ENCODE results near the gene ZNF710. TPM values are rescaled to one million over a fixed set of nuclear protein-coding genes. Genes with fewer than 3 reads are reported as not detected.
"Not testable (repeated sequence)": the region's sequence is repeated elsewhere in the genome, so short reads cannot be mapped to it uniquely, and the experiment has no call there.

ZNF710 gene
- total RNA-seq, 2 experiments from 2014 or later, result 19.4 to 20.7 TPM

DNA sequence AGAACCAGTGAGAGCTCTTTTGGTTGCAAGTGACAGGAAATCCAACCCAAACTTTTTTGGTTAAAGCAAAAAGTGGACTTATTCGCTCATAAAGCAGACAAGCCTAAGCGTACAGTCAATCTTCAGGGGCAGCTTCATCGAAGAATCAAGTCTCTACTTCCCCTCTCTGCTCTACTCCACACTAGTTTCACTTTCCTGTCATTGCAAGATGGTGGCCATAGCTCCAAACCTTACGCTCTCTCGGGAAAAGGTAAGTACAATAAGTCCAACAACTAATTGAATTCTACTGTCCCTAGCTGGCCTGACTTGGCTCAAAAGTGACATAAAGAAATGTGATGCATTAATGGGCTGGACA lies 24.9 kb upstream of the ZNF710 start:
- H3K27me3 Mint-ChIP-seq, result peaks cover 2% of the 10 kb centered on the region
- no peaks in the 10 kb centered on the region for H3K36me3 Mint-ChIP-seq (ENCODE audit: low read depth)
- no peak overlapping the region for H3K4me3 Mint-ChIP-seq
- ChIA-PET POLR2A (no interaction called here), CTCF (interaction anchor here (1.7 kb wide), 1 partner anchor 14 kb away, joined by 5 read pairs; no protein-coding TSS in a partner anchor)
- H3K9me3 Mint-ChIP-seq, result no peaks in the 10 kb centered on the region
- no peak for DNase-seq
- no peaks in the 10 kb centered on the region for H3K4me1 Mint-ChIP-seq
- H3K27ac Mint-ChIP-seq, result no peak overlapping the region

DNA sequence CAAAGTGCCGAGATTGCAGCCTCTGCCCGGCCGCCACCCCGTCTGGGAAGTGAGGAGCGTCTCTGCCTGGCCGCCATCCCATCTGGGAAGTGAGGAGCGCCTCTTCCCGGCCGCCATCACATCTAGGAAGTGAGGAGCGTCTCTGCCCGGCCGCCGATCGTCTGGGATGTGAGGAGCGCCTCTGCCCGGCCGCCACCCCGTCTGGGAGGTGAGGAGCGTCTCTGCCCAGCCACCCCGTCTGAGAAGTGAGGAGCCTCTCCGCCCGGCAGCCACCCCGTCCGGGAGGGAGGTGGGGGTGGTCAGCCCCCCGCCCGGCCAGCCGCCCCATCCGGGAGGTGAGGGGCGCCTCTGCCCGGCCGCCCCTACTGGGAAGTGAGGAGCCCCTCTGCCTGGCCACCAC lies 23.3 kb upstream of the ZNF710 start:
- H3K9me3 Mint-ChIP-seq; H3K36me3 Mint-ChIP-seq (ENCODE audit: low read depth); H3K27me3 Mint-ChIP-seq; H3K27ac Mint-ChIP-seq; CTCF ChIA-PET; POLR2A ChIA-PET; H3K4me1 Mint-ChIP-seq; H3K4me3 Mint-ChIP-seq; DNase-seq: not testable (repeated sequence)

DNA sequence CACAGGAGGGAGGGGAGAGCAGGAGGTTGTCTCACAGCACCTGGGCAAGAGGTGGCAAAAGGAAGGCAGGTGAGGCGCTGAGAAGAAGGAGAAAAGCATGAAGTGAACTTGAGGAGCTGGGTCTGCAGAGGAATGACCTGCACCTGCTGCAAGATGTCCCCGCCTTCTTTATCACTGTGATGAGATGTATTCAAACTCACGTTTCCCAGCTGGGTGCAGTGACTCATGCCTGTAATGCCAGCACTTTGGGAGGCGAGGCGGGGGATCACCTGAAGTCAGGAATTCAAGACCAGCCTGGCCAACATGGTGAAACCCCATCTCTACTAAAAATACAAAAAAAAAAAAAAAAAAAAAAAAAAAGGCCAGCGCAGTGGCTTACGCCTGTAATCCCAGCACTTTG lies 22.2 kb upstream of the ZNF710 start:
- H3K27ac Mint-ChIP-seq, result no peak overlapping the region
- DNase-seq, result no peak
- no peaks in the 10 kb centered on the region for H3K36me3 Mint-ChIP-seq (ENCODE audit: low read depth)
- CTCF ChIA-PET, result interaction anchor here (0.7 kb wide), 1 partner anchor 250 kb away, joined by 3 read pairs; no protein-coding TSS in a partner anchor
- H3K4me1 Mint-ChIP-seq, result no peaks in the 10 kb centered on the region
- H3K4me3 Mint-ChIP-seq, result no peak overlapping the region
- POLR2A ChIA-PET, result no interaction called here
- no peaks in the 10 kb centered on the region for H3K9me3 Mint-ChIP-seq
- peaks cover 11% of the 10 kb centered on the region for H3K27me3 Mint-ChIP-seq

- POLR2A ChIA-PET, result no interaction called here
- Mint-ChIP-seq H3K4me3 (no peak overlapping the region), H3K9me3 (peaks cover 7% of the 10 kb centered on the region), H3K4me1 (no peaks in the 10 kb centered on the region), H3K27ac (no peak overlapping the region), H3K27me3 (peaks cover 18% of the 10 kb centered on the region), H3K36me3 (ENCODE audit: low read depth) (no peaks in the 10 kb centered on the region)
- DNase-seq, result no peak
- CTCF ChIA-PET, result interaction anchor here (0.6 to 1.0 kb wide), 2 partner anchors 9 to 51 kb away, joined by 4 read pairs; no protein-coding TSS in a partner anchor
Observed at GRCh38 chr15:89980896-89981295, 20.2 kb upstream of the ZNF710 start.

GRCh38 chr15:89982315-89983055 lies 18.6 kb upstream of the ZNF710 start:
- CTCF ChIA-PET, result interaction anchor here (1.2 kb wide), 1 partner anchor 242 kb away, joined by 3 read pairs; no protein-coding TSS in a partner anchor
- Mint-ChIP-seq H3K9me3 (peaks cover 7% of the 10 kb centered on the region), H3K27me3 (peaks cover 18% of the 10 kb centered on the region), H3K27ac (no peak overlapping the region), H3K4me3 (no peak overlapping the region), H3K4me1 (no peaks in the 10 kb centered on the region), H3K36me3 (ENCODE audit: low read depth) (no peaks in the 10 kb centered on the region)
- POLR2A ChIA-PET, result no interaction called here
- DNase-seq, result no peak

DNA sequence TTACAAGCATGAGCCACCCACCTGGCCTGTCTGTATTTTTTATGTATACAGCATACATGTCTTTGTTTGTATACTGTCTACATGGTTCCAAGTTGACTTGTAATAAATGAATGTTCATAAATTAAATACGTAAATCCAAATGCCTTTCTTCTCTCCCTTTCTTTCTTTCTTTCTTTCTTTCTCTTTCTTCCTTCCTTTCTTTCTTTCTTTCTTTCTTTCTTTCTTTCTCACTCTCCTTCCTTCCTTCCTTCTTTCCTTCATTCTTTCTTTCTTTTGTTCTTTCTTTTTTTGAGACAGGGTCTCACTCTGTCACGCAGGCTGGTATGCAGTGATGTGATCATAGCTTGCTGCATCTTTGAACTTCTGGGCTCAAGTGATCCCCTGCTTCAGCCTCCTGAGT lies 17.1 kb upstream of the ZNF710 start:
- Mint-ChIP-seq H3K4me1 (no peaks in the 10 kb centered on the region), H3K27me3 (peaks cover 18% of the 10 kb centered on the region), H3K9me3 (peaks cover 7% of the 10 kb centered on the region), H3K36me3 (ENCODE audit: low read depth) (no peaks in the 10 kb centered on the region), H3K4me3 (no peak overlapping the region), H3K27ac (no peak overlapping the region)
- POLR2A ChIA-PET, result no interaction called here
- DNase-seq, result no peak
- CTCF ChIA-PET, result interaction anchor here (1.2 to 1.6 kb wide), 3 partner anchors 11 to 244 kb away, joined by 3 to 4 read pairs (median 3); no protein-coding TSS in a partner anchor

- no peak overlapping the region for H3K27ac Mint-ChIP-seq
- peaks cover 18% of the 10 kb centered on the region for H3K27me3 Mint-ChIP-seq
- ChIA-PET CTCF (interaction anchor here (1.3 to 1.6 kb wide), 2 partner anchors 10 to 224 kb away, joined by 3 to 4 read pairs; no protein-coding TSS in a partner anchor), POLR2A (interaction anchor here (1.0 kb wide), 1 partner anchor 29 kb away, joined by 7 read pairs; no protein-coding TSS in a partner anchor)
- H3K36me3 Mint-ChIP-seq (ENCODE audit: low read depth), result no peaks in the 10 kb centered on the region
- no peak overlapping the region for H3K4me3 Mint-ChIP-seq
- no peak for DNase-seq
- no peaks in the 10 kb centered on the region for H3K4me1 Mint-ChIP-seq
- peaks cover 7% of the 10 kb centered on the region for H3K9me3 Mint-ChIP-seq
Observed at GRCh38 chr15:89984421-89985010, 16.6 kb upstream of the ZNF710 start.

DNA sequence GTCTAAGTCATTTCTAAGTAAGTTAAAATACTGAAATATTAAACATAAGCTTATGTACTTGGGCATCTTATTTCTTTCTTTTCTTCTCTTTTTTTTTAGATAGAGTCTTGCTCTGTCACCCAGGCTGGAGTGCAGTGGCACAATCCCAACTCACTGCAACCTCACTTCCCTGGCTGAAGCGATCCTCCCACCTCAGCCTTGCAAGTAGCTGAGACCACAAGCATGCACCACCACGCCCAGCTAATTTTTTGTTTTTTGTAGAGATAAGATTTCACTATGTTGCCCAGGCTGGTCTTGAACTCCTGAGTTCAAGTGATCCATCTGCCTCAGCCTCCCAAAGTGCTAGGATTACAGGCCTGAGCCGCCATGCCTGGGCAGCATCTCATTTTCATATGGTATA lies 16.0 kb upstream of the ZNF710 start:
- Mint-ChIP-seq H3K9me3 (peaks cover 7% of the 10 kb centered on the region), H3K4me3 (no peak overlapping the region), H3K27me3 (peaks cover 18% of the 10 kb centered on the region), H3K4me1 (no peaks in the 10 kb centered on the region), H3K27ac (no peak overlapping the region), H3K36me3 (ENCODE audit: low read depth) (no peaks in the 10 kb centered on the region)
- CTCF ChIA-PET, result interaction anchor here (1.3 to 1.6 kb wide), 2 partner anchors 10 to 224 kb away, joined by 3 to 4 read pairs; no protein-coding TSS in a partner anchor
- no peak for DNase-seq
- POLR2A ChIA-PET, result interaction anchor here (1.0 kb wide), 2 partner anchors 17 to 28 kb away, joined by 3 to 7 read pairs; no protein-coding TSS in a partner anchor

DNA sequence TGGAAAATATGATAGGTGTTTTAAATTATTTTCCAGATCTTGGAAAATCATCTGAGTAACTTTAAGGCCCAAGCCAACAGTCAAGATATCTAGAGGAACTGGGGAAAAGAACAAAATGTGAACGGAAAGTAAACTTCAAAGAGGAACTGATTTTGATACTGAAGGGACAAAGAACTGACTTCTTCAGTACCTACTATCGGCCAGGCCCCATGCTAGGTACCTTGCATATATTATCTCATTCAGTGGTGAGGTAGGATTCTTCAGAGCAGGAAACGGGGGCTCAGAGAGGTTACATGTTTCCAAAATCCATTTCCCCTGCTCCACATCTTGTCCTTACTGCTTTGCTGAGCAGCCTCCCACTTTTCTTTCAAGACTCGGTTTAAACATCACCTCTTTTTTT lies 9.8 kb upstream of the ZNF710 start:
- ChIA-PET CTCF (no interaction called here), POLR2A (interaction anchor here (0.8 kb wide), 1 partner anchor 11 kb away, joined by 3 read pairs; no protein-coding TSS in a partner anchor)
- Mint-ChIP-seq H3K4me3 (no peak overlapping the region), H3K9me3 (no peaks in the 10 kb centered on the region), H3K4me1 (no peaks in the 10 kb centered on the region), H3K27ac (no peak overlapping the region), H3K27me3 (no peaks in the 10 kb centered on the region), H3K36me3 (ENCODE audit: low read depth) (no peaks in the 10 kb centered on the region)
- DNase-seq, result no peak

DNA sequence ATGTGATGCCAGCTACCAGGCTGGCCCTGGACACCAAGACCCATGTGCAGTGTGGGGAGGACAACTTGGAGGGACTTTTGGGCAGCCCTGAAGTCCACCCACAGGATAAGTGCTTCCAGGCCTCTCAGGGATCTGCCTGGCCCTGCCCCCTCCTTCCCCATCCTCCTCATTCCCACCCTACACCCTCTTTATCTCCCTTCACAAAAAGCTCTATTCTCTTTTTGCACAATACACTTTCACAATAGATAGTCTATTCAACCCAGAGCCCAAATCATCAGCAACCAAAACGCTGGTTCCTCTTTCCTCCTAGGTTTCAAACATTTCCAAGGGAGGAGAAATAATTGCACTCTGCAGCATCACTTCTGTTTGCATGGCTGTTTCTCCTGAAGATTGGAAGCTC lies 7.8 kb upstream of the ZNF710 start:
- Mint-ChIP-seq H3K27ac (no peak overlapping the region), H3K9me3 (no peaks in the 10 kb centered on the region), H3K36me3 (ENCODE audit: low read depth) (no peaks in the 10 kb centered on the region), H3K4me1 (peaks cover 1% of the 10 kb centered on the region), H3K27me3 (peaks cover 3% of the 10 kb centered on the region), H3K4me3 (no peak overlapping the region)
- POLR2A ChIA-PET, result no interaction called here
- no peak for DNase-seq
- CTCF ChIA-PET, result no interaction called here

- Mint-ChIP-seq H3K36me3 (ENCODE audit: low read depth) (peaks cover 4% of the 10 kb centered on the region), H3K4me1 (peaks cover 22% of the 10 kb centered on the region), H3K27me3 (peaks cover 3% of the 10 kb centered on the region), H3K4me3 (no peak overlapping the region), H3K9me3 (no peaks in the 10 kb centered on the region), H3K27ac (no peak overlapping the region)
- DNase-seq, result no peak
- ChIA-PET POLR2A (interaction anchor here (0.6 to 1.3 kb wide), 3 partner anchors 17 to 106 kb away, joined by 3 to 4 read pairs (median 3); no protein-coding TSS in a partner anchor), CTCF (interaction anchor here (0.7 to 2.1 kb wide), 2 partner anchors 57 to 99 kb away, joined by 3 to 8 read pairs; no protein-coding TSS in a partner anchor)
Observed at GRCh38 chr15:89997079-89997478, 4.0 kb upstream of the ZNF710 start.

DNA sequence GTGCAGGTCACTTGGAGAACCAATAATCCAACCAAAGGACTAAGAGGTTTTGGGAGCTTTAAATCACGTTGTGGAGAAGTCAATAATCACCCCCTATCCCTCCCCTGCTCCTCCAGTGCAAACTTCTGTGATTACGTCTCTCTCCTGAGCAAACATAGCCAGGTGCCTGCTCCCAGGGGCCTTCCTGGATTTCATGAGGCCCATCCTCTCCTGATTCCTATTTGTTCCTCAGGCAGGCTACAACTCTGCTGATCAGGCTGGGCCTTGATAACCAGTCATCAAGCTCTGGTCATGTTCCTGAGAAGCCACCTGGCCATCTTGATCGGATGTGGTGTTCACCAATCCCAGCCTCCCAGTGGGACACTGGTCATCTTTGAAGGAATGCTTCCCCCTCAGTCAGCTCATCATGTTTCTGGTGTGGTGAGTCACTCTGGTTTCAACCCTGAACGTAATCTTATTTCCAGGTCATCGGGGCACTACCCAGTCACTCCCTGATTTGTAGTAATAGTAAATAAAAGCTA lies 2.9 kb upstream of the ZNF710 start:
- Mint-ChIP-seq H3K4me1 (peaks cover 30% of the 10 kb centered on the region), H3K4me3 (no peak overlapping the region), H3K36me3 (ENCODE audit: low read depth) (peaks cover 4% of the 10 kb centered on the region), H3K27ac (no peak overlapping the region), H3K27me3 (peaks cover 3% of the 10 kb centered on the region), H3K9me3 (no peaks in the 10 kb centered on the region)
- DNase-seq, result no peak
- CTCF ChIA-PET, result interaction anchor here (0.7 to 2.4 kb wide), 2 partner anchors 58 to 73 kb away, joined by 3 to 9 read pairs; no protein-coding TSS in a partner anchor
- POLR2A ChIA-PET, result interaction anchor here (1.2 to 2.0 kb wide), 3 partner anchors 16 to 35 kb away, joined by 3 to 4 read pairs (median 3); no protein-coding TSS in a partner anchor

Measured in activated CD4-positive, alpha-beta memory T cell treated with anti-CD3 and anti-CD28 coated beads, Interleukin-2, amount 10 ng/mL, durations not matched to agents 7 days and 5 days (primary cell).